Measurements from ENCODE around the gene POLL.

The POLL gene

DNA sequence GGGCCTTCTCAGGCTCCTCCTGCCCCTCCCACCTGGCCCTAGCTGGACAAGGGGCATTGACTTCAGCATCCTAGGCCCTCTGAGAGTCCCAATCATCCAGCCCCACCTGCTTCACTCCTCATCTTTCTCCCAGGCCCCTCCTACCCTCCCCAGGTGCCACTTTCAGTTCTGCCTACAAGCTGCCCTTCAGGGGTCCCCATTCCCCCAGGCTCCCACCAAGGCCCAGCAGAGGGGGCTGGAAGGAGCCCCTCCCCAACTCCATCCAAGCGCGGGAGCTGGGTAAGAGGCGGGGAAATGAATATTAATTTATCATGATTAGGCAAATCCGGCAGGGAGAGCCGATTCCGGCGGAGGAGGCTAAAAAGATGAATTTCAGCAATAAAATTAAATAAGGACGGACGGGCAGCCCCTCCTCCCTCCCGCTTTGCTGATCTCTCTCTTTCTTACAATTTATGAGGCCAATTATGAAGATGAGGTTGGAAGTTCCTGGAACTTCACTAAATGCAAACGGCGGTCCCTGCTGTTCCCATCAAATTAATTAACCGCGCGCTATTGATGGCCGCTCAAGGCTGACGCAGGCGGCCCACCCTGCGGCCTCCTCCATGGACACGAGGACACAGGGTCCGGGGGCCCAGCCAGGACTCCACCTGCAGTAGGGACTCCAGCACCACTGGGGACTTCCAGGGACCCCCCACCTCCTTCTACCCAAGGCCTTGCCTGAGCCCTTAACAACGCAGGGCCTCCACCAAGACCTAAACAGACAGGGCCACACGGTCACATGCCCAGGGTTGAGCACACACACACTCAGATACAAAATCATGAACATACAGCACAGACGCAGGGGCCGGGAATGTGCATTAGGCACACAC, 13.9 kb downstream of the POLL start:
- DNase-seq (ENCODE audit: low read depth in 3 of 3, low spot score in 1 of 3), result no peak

DNA sequence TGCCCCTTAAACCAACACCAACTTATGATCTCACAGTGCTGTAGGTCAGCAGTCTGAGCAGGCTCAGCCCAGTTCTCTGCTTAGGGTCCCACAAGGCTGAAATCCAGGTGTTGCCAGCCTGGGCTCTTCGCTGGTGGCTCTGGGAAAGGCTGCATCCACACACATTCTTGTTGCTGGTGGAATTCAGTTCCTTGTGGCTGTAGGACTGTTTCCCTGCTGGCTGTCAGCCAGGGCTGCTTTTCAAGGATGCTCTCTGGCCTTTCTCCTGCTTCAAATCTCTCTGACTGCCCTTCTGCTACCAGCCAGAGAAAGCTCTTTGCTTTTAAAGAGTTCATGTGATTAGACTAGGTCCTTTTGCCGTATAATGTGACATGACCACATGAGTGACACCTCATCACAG, 15.3 kb downstream of the POLL start:
- DNase-seq (ENCODE audit: low read depth in 3 of 3, low spot score in 1 of 3), result no peak

DNA sequence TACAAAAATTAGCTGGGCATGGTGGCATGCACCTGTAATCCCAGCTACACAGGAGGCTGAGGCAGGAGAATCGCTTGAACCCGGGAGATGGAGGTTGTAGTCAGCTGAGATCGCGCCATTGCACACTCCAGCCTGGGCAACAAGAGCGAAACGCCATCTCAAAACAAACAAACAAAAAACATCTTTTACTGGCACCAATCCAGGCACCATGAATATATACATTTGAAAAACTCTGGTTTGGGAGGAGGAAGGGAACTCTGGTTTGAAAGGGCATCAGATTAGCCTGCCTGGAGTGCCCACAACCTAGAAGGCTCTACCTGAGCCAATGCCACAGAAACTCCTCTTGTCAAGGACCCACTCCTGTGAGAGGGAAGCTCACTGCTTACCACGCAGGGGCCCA, 15.9 kb downstream of the POLL start:
- no peak for DNase-seq (ENCODE audit: low read depth in 3 of 3, low spot score in 1 of 3)

DNA sequence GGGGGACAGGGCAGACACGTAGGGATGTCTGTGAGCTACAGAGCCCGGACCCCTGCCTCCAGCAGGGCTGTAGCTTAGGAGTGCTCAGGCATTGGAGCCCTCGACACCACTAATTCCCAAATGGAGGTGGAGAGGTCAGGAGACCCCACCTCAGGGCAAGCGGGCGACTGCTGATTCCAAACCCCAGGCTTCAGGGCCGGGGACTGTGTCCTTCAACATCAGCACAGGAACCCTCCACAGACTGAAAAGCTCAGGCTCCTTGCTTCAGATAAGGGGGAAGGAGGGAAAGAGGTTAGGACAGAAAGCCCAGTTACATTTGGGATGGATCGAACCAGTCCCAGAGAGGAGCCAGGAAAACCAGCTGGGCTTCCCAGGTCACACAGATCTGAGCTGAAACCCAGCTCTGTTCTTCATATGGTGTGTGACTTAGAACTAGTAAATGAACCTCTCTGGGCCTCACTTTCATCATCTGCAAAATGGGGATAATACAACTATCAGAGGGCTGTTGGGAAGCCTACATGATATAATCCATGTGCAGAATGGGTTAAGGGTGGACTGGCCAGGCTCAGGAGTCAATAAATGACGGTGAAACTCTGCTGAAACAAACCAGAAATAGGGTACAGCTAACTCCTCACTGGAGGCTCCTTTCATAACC, 16.7 kb downstream of the POLL start:
- no peak for DNase-seq (ENCODE audit: low read depth in 3 of 3, low spot score in 1 of 3)

DNA sequence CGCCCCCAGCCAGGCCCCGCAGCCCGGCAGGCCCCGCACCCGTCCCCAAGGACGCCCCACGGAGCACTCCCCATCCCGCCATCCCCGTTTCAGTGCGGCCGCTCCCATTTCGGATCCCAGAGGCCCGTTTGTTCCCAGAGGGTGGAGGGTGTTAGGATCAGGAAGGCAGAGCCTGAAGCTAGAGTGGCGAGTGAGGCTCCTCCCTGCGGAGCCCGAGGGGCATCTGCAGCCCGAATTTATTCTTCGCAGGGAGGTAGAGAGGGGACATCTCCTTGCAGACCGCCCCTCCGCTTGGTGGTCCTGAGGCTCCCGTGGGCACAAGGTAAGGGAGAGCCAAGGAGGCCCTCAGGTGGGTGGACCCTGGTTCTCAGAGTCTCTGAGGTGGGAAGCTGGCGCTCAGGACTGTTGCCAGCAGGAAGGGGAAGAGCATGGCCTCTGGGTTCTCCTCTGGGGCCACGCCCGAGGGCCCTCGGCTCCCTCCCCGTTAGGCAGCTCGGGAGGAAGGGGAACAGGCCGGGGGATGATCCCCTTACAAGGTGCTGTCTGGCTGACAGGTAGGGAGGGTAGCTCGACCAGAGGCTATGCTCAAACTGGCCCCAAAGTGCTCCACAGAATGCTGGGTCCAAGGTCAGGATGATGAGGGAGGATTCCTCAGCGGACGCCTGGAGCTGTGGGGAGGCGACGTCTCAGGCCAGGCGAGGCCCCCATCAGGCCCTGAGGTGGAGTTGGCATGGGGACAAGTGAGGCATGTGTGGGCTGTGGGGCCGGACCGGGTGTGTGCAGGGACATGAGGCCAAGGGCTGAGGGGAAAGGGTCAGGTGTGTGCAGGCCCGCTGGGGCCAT, 17.4 kb downstream of the POLL start:
- DNase-seq (ENCODE audit: low read depth in 3 of 3, low spot score in 1 of 3), result no peak

DNA sequence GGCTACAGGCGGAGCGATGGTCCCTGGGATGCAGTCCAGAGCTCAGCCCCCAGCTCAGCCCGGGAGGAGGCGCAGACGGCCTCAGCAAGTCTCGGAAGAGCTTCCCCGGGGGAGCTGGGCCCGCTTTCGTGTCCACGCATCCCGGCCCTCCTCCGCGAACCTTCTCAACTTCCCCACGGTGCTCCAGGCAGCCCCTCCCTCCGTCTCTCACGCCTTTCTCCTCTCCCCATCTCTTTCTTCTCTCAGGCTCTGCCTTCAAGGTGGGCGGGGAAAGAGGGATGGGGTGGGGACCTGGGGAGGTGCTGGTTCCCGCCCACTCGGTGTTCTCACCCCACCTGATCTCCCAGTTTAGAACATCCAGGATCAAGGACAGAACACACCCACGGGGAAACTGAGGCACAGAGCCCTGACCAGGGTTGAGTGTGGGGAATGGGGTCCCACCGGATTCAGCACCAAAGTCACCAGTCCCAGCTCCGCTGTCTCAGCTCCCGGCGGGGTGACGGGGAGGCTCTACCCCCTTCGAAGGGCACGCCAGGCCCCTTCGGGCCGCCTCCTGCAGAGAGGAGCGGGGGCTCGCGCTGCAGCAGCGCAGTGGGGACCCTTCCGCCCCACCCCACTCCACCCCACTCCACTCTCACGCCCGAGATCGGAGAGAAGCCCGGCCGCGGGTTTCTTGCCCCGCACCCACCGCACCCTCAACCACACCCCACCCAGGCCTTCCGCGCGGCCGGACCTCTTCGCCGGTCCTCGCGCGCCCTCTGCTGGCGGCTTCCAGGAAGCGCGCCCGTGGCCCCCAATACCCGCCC, 18.2 kb downstream of the POLL start:
- DNase-seq (ENCODE audit: low read depth in 3 of 3, low spot score in 1 of 3), result peak; percentile 36 to 75 (median 64)

DNA sequence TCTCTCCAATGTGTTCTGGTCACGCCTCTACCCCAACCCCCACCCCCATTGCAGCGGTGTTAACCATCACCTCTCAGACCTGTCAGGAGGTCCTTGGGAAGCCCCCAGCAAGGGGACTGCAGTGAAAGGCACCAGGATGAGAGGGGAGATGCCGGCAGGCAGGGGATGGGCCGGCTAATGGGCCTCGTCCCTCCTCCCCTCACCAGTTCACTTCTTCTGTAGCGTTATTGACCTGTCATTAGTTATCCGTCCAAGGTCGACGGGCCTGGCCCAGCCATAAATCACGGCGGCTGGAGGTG, 18.8 kb downstream of the POLL start:
- DNase-seq (ENCODE audit: low read depth in 3 of 3, low spot score in 1 of 3), result no peak

DNA sequence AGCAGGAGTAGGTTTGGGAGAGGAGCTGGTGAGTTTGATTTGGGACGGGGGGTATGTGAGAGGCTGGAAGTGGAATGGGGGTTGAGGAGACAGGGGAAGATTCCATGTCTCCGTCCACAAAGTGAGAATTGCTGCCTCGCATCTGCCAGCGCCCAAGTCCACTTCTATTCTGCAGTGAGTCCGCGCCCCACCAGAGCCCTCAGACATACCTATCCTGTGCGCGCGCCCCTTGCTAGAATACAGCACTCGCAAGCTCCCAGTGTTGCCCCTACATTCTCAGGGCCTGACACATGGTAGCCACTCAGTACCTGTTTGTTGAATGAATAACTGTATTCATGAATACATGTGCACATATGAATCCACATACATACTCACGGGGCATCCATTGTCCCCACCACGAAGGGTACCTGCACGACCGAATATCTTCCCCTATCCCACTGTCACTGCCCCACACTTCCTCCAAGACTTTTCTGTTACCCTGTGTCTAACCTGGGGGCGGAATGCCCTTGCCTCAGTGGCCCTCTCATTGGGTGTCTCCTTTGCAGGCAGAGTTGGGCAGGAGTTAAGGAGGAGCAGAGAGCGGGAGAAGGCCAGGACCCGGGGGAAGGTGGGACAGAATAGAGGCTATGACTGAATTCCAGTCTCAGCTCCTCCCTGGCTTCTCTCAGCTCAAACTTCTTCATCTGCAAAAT, 19.9 kb downstream of the POLL start:
- DNase-seq (ENCODE audit: low read depth in 3 of 3, low spot score in 1 of 3), result no peak

DNA sequence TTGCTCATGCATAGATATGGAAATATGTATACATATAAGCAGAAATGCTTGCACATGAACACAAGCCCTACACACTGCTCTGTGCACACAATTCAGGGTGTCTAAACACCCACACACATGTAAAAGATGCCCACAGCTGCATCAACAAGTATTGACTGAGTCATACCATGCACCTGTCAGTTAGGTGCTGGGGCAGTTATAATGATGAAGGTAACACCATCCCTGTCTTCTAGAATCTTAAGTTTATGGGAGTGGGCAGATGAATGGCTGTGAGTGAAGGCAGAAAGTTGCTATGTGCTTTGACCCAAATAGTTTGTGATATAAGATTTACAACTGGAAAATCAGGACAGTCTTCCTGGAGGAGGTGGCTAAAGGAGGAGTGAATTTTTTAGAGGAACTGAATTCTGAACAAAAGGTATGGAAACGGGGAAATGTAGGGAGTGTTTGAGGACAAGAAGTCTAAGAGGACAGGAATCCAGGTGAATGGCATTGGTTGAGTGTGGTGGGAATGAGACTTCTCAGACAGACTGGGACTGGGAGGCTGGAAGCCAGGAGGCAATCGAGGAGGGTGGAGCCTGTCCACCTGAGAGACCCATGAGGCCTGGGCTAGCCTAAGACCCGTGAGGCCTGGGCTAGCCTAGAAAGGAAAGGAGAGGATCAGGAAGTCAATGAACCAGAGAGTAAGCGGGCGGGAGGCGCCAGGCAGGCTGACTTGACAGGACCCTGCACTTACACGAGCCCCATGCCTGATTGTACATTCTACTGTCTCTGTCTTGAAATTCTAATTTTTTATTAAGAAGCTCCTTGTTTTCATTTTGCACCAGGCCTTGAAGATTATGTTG, 20.7 kb downstream of the POLL start:
- no peak for DNase-seq (ENCODE audit: low read depth in 3 of 3, low spot score in 1 of 3)

DNA sequence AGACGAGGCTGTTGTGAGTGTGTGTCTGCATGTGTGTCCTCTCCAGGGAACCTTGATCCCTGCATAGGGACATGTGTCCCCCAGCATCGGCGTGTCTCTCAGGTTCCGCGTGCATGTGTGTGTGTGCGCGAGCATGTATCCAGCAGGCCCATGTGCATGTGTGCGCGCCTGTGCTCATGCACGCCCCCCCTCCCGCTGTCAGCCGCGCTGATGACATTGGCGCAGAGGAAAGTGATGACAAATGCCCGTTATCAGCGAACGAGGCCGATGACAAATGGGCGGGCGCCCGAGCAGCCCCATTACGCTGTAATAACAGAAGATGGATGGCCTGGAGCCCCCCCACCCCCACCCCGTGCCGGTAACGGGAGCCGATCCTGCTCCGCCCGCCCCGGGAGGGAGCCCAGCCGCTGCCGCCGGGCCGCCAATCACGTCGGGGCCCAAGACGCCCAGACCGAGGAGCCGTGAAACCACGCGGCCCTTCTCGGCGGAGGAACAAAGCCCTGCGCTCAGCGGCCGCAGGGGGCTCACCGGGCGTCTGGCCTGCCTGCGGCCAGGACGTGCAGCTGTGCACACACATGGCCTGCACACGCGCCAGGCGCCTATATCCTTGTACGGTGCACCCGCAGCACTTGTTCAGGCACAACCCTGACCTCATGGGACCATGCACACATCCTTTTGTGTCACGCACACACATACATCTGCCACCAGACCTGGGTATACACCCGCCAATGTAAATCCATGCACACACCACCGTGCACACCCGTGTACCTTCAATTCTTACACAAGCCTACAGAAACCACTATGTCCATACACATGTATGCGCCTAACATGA, 21.5 kb downstream of the POLL start:
- no peak for DNase-seq (ENCODE audit: low read depth in 3 of 3, low spot score in 1 of 3)

DNA sequence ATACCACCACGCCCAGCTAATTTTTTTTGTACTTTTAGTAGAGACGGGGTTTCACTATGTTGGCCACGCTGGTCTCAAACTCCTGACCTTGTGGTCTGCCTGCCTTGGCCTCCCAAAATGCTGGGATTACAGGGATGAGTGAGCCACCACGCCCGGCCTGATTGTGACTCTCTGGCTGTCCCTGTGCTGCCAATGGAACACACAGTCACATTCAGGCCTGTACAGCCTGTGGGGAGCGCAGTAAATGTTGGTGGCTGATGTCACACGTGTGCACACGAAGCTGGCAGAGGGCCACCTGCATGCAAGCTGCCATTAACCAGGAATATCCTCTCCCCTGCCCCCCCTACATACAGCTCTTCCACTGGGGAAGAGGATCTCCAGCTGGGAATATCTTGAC, 22.1 kb downstream of the POLL start:
- no peak for DNase-seq (ENCODE audit: low read depth in 3 of 3, low spot score in 1 of 3)

DNA sequence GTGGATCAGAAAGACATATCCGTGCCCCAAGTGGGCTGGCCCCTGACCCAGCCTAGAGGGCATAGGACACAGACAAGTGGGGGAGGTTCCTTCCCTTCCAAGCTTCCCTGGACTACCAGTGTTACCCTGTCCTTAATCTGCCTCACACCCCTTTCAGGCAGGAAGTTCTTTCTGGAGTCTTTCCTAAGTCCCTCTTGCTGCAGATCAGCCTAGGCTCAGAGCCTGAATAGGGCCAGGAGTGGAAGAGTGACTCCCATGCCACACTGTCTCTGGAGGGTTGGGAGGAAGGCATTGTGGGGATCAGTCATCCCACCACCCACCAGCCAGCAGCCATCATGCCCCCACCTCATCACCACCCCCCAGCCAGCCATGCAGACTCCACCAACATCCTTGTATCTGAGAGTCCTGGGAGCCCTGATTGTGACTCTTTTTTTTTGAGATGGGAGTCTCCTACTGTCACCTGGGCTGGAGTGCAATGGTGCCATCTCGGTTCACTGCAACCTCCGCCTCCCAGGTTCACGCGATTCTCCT, 22.6 kb downstream of the POLL start:
- DNase-seq (ENCODE audit: low read depth in 3 of 3, low spot score in 1 of 3), result no peak

DNA sequence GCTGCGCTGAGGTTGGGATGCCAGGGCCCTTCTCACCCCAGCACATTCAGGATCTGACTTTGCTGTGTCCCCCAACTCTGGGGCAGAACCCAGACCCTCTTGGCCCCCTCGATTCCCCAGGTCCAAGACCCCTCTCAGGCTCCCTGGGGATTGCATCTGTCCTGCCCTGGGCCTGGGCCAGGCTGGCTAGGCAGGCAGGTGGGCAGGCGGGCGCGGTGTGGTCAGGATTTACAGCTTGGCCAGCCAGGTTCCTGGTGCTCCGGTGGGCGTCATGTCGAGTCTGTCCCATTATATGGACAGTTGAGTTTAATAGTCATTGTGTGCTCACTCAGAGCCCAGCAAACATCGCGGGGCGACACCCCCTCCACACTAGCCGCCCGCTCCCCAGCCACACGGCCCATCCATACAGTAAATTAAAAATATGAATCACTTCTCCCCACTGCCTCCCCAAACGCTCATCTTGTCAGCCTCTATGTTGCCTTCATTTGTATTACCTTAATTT, 23.5 kb downstream of the POLL start:
- no peak for DNase-seq (ENCODE audit: low read depth in 3 of 3, low spot score in 1 of 3)

DNA sequence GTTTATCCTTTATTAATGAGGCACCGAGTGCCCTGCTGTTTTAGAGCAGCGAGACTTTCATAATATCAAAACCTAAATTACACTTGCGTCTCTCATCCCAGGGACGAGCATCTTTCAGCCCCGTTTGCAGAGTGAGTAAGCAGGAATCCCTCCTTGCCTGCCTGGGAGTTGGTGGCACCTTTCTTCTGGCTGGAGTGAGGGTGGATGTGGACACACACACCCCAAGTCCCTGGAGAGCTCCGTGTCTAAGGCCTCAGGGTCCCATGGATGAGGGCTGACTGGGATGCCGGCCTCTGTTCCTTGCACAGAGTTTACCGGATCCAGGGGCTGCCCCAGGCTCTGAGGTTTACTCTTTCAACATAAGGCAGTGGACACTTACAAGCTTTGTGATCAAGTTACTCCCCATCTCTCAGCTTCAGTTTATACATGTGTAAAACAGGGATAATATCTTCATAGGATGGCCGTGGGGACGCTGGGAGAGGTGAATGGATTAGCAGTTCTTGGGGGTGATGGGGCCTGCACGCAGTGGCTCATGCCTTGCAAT, 24.5 kb downstream of the POLL start:
- no peak for DNase-seq (ENCODE audit: low read depth in 3 of 3, low spot score in 1 of 3)

DNA sequence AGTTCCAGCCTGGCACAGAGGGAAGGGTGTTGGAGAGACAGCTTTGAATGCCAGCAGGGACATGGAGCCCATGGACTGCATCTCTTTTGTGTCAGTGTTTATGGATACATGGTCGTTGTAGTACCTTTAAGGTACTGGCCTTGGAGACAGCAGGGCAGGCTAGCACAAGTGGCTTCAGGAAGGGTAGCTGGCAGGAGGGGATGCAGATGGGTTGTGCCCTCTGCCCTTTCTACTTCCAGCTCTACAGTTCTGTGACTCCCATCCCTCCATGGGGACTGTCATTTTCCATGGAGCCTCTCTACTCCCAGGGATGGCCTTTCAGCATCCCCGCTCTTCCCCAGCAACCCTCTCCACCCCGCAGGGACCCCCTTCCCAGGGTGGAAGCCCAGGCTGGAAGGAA, 25.1 kb downstream of the POLL start:
- DNase-seq (ENCODE audit: low read depth in 3 of 3, low spot score in 1 of 3), result no peak

DNA sequence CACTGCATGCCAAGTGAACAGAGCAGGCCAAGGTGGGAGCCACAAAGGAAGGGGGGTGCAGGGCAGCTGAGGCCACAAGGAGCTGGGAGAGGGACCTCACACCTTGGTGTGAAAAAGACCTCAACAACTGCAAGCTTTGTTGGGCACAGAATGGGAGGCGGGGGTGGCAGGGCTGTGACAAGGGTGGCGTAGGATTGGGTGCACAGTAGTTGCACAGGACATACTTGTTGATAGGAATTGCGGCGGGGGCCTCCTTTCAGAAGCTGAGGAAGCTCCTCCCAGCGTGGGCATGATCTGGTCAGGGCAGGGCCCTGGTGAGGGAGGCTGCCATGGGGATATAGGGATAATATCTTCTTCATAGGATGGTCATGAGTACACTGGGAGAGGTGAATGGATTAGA, 25.8 kb downstream of the POLL start:
- no peak for DNase-seq (ENCODE audit: low read depth in 3 of 3, low spot score in 1 of 3)

DNA sequence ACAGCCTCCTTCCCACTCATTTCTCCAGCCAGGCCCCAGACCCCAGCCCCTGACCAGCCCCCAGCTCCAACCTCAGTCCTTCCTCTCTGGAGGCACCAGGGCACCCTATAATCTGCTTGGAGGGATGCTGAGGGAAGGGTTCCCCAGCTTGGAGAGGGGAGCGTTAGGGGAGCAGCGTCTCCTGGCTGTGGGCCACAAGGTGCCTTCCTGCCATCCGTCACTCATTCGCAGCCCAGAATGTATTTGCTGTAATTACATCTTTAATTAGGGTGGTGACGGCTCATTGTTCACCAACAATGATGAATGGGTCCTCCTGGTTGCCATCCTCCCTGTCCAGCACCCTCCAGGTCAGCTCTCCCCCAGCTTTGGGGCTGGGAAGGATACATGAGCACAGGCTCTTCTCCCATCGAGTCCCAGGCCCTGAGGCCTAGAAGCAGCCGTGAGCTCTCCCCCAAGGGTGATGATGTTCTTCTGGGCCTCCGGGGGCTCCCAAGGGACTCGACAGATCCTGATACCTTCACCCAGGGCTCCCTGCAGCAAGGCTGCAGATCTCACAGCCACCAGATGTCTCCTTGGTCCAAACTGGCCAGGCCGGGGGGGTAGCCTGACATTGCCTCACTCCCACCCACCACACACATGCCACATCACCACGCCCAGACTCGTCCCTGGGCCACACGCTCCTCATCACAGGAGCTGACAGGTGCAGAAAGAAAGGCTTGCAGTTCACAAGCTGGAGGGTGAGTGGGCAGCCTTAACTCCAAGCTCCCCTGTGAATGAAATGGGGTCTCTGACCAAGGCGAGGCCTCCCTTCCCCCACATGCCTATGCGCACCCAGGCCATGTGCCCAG, 26.8 kb downstream of the POLL start:
- DNase-seq (ENCODE audit: low read depth in 3 of 3, low spot score in 1 of 3), result no peak

Measured in stimulated activated CD4-positive, alpha-beta T cell treated with anti-CD3 and anti-CD28 coated beads, TNF-alpha, amount 100 ng/mL, for 1 hour (primary cell).